Measurements from ENCODE around the gene SRL.
A peak's percentile ranks its signal among the peaks of the same experiment; 100 is the strongest.

SRL gene

GRCh38 chr16:4277987-4278513 lies 36.2 kb upstream of the SRL start:
- DNase-seq (ENCODE audit: low read depth), result no peak
- H3K4me3 ChIP-seq (ENCODE audit: low read depth, low read length), result no peak overlapping the region
- TF ChIP-seq, protein P1, sequence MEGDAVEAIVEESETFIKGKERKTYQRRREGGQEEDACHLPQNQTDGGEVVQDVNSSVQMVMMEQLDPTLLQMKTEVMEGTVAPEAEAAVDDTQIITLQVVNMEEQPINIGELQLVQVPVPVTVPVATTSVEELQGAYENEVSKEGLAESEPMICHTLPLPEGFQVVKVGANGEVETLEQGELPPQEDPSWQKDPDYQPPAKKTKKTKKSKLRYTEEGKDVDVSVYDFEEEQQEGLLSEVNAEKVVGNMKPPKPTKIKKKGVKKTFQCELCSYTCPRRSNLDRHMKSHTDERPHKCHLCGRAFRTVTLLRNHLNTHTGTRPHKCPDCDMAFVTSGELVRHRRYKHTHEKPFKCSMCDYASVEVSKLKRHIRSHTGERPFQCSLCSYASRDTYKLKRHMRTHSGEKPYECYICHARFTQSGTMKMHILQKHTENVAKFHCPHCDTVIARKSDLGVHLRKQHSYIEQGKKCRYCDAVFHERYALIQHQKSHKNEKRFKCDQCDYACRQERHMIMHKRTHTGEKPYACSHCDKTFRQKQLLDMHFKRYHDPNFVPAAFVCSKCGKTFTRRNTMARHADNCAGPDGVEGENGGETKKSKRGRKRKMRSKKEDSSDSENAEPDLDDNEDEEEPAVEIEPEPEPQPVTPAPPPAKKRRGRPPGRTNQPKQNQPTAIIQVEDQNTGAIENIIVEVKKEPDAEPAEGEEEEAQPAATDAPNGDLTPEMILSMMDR (IDR thresholded peaks at IDR 0.05; ENCODE audit: low read depth, low read length, missing control alignments), result no peak

DNA sequence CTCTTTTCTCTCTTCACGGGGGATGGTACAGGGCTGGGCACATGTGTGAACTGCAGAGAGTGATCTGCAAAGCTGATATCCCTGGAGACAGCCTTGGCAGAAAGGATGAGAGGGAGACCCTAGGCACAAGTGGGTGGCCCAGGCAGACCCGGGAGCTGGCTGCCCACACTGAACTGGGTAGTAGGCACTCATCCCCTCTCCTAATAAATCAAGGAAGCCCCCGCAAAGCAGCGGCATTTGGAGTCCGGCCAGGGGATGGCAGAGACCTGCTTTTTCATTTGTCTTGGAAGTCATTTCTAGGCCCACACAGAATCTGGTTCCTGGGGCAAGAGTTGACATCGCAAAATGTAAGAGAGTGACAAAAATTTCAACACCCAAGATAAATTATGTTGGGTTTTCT lies 34.0 kb upstream of the SRL start:
- no peak for DNase-seq (ENCODE audit: low read depth)
- TF ChIP-seq, protein P1 (IDR thresholded peaks at IDR 0.05; ENCODE audit: low read depth, low read length, missing control alignments), result no peak

GRCh38 chr16:4273858-4274311 lies 32.0 kb upstream of the SRL start:
- TF ChIP-seq, protein P1 (IDR thresholded peaks at IDR 0.05; ENCODE audit: low read depth, low read length, missing control alignments), result no peak
- DNase-seq (ENCODE audit: low read depth), result no peak
- H3K4me3 ChIP-seq (ENCODE audit: low read depth, low read length), result peak overlapping the region; percentile 82

More for the DNA sequence above, 34.0 kb upstream of the SRL start:
- H3K4me3 ChIP-seq (ENCODE audit: low read depth, low read length), result no peak overlapping the region

DNA sequence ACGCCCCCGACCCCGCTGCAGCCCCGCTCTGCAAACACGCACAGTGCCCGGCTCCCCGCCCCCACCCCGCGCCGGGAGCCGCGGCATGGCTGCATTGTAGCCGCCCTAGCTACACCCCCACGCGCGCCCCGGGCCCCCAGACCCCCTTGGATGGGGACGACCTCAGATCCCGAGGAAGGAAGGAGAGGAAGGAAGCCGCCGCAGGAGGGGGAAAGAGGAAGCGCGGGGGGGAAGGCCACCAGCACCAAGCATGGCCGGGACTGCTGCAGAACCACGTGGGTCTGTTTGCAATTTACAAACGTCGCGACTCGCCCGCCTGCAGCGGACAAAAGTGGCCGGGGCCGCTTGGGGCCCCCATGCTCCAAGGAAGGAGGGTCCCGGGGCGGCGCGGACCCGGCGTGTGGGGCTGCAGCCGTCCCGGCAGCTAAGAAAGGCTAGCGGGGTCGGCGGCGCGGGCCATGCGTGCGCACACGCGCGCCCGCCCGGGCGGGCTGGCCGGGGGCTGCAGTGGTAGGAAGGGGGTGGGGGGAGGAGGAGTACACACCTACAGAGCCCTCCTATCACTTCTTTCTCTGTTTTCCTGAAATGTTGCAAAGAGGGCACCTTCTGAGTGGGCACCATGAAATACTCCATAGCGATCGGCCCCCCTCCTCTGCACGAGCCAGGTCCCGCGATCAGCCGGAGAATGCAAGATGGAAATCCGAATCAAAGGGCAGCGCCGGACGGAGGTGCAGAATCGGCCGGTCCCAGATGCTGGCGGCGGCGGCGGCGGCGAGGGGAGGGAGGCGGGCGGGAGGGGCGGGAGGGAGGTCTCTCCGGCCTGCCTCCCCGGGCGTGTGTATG lies 30.5 kb upstream of the SRL start:
- TF ChIP-seq, protein P1 (IDR thresholded peaks at IDR 0.05; ENCODE audit: low read depth, low read length, missing control alignments), result no peak
- DNase-seq (ENCODE audit: low read depth), result no peak
- H3K4me3 ChIP-seq (ENCODE audit: low read depth, low read length), result peak overlapping the region; percentile 82

DNA sequence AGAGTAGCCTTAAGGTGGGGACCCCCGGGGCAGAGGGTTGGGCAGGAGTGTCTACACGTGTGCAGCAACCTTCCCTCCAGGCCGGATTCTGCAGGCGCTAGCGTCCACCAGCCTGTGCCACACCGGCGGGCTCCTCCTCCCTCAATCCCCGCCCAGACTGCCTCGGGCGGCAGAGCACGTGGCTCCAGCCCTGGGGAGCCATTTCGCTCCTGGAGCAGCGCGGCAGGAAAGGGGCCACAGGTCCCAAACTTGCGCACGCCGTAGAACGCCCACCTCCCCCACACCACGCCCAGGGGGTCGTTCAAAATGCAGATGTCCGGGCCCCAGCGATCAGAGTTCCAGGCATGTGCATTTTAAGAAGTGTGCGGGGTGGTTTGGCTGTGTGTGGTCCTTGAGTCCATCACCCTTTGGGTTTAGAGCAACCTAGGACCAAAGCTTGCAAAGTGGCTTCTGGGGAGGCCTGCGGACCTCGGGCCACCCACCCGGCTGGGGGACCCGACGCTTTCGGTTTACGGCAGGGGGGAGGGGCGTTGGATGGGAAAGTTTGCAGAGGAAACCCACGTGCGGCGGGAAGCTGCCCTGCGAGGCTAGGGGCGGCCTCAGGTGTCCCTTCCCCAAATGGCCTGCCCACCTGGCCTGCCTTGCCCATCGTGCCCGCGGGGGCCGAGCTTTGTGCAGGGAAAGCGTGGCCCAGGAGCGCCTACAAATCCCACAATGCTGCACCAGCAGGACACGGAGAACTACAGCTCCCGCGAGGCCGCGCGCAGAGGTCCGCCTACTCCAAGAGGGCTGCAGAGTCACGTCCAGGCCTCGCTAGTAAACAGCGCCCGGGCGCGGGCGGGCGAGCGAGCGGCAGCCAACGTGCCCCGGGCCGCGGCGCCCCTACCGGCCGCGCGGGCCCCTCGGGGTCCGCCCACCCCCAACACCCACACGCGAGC lies 29.6 kb upstream of the SRL start:
- peak overlapping the region; percentile 82 for H3K4me3 ChIP-seq (ENCODE audit: low read depth, low read length)
- DNase-seq (ENCODE audit: low read depth), result peak; percentile 75
- TF ChIP-seq, protein P1 (IDR thresholded peaks at IDR 0.05; ENCODE audit: low read depth, low read length, missing control alignments), result no peak

- peak overlapping the region; percentile 82 for H3K4me3 ChIP-seq (ENCODE audit: low read depth, low read length)
- TF ChIP-seq, protein P1 (IDR thresholded peaks at IDR 0.05; ENCODE audit: low read depth, low read length, missing control alignments), result no peak
Observed at GRCh38 chr16:4270595-4270994, 28.7 kb upstream of the SRL start.

More at GRCh38 chr16:4270595-4270994, 28.7 kb upstream of the SRL start:
- no peak for DNase-seq (ENCODE audit: low read depth)

Measured in GM12864 (cell line).